RWPE1 (cell line): ENCODE measurements around the gene LIAS.

ENCODE experiments used
- CTCF ChIA-PET: fragments of 350-600 bp; sonication (Branson Sonifier 250); formaldehyde crosslinking; extraction: SDS; loops from one replicate; lab custom pipeline; 2021; lab: Yijun Ruan, JAX
- POLR2A ChIA-PET: fragments of 400-600 bp; formaldehyde crosslinking; extraction: SDS; loops from one replicate; lab custom pipeline; 2020; ENCODE audit warnings: antibody characterized with exemption; ENCODE audit not compliant: low non-redundant PET; lab: Yijun Ruan, JAX
- DNase-seq: peaks from one replicate; pipeline ENCODE4 v3.0.0; 2012; ENCODE audit warnings: low spot score
- H3K27ac ChIP-seq: fragments of 450-650 bp; 2 replicates; pipeline ENCODE4 v1.5.1; 2017
- TF ChIP-seq, protein P1 (sequence below): fragments of 450-650 bp; conservative IDR thresholded peaks from 2 replicates; pipeline ENCODE4 v1.5.1; 2017; ENCODE audit warnings: low read depth, mild to moderate bottlenecking

Gene LIAS

DNA sequence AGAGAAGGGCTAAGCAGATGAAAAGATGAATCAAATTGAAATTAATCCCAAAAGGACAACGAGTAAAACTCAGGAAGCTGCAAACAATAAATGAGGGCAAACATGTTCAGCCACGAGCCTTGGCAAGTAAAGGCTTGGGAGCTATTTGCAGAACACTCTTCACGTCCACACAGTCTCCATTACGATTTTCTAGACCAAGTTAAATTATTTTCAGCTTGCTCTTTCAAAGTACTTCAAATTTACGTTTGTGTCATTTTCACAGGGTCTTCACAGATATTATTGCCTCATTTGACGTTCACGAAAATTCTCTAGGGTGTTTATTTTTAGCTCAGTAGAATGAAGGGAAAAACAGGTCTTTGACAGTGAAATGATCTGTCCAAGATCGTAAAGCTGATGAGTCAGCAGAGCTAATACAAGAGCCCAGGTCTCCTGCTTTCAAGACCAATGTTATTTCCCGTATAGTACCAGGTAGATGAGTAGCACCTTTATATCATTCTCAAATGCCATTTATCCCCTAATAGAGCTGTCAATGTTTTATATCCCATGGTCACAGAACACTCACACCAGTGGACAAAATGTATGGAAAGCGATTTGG is 31.2 kb upstream of the LIAS start:
- peak; percentile 45 for DNase-seq
- TF ChIP-seq, protein P1, sequence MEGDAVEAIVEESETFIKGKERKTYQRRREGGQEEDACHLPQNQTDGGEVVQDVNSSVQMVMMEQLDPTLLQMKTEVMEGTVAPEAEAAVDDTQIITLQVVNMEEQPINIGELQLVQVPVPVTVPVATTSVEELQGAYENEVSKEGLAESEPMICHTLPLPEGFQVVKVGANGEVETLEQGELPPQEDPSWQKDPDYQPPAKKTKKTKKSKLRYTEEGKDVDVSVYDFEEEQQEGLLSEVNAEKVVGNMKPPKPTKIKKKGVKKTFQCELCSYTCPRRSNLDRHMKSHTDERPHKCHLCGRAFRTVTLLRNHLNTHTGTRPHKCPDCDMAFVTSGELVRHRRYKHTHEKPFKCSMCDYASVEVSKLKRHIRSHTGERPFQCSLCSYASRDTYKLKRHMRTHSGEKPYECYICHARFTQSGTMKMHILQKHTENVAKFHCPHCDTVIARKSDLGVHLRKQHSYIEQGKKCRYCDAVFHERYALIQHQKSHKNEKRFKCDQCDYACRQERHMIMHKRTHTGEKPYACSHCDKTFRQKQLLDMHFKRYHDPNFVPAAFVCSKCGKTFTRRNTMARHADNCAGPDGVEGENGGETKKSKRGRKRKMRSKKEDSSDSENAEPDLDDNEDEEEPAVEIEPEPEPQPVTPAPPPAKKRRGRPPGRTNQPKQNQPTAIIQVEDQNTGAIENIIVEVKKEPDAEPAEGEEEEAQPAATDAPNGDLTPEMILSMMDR, result no peak
- ChIA-PET POLR2A (no interaction called here), CTCF (interaction anchor here (0.5 to 0.6 kb wide), 2 partner anchors 38 to 172 kb away, joined by 3 to 4 read pairs; no protein-coding TSS in a partner anchor)
- H3K27ac ChIP-seq, result peak overlapping the region; percentile 55

GRCh38 chr4:39429476-39430334 is 29.2 kb upstream of the LIAS start:
- DNase-seq, result no peak
- TF ChIP-seq, protein P1, result no peak
- CTCF ChIA-PET, result no interaction called here
- POLR2A ChIA-PET, result no interaction called here
- H3K27ac ChIP-seq, result no peak overlapping the region

DNA sequence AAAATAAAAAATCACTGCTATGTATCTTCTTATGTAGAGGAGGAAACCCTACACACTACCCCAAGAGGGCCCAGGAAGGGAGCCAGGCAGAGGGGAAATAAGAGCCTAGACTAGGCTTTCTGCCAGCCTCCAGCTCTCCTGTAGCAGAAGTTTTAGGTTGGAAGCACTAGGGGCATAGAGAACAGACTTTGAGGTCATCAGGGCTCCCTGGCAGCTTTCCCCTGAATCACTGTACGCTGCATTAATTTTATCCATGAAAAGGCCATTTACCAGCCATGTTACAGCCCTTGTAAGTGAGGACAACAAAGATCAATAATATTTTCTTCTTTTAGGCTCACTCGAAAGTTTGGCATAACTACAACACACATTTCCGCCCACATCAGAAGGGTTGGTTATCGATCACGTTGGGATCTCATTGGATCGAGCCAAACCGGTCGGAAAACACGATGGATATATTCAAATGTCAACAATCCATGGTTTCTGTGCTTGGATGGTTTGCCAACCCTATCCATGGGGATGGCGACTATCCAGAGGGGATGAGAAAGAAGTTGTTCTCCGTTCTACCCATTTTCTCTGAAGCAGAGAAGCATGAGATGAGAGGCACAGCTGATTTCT is 24.9 kb upstream of the LIAS start:
- ChIA-PET CTCF (interaction anchor here (0.5 kb wide), 1 partner anchor 131 kb away, joined by 3 read pairs; no protein-coding TSS in a partner anchor), POLR2A (no interaction called here)
- DNase-seq, result no peak
- no peak overlapping the region for H3K27ac ChIP-seq
- TF ChIP-seq, protein P1, result no peak

GRCh38 chr4:39435659-39436563 is 22.9 kb upstream of the LIAS start:
- CTCF ChIA-PET, result interaction anchor here (0.6 to 1.1 kb wide), 3 partner anchors 8 to 145 kb away, joined by 3 to 4 read pairs (median 4); no protein-coding TSS in a partner anchor

DNA sequence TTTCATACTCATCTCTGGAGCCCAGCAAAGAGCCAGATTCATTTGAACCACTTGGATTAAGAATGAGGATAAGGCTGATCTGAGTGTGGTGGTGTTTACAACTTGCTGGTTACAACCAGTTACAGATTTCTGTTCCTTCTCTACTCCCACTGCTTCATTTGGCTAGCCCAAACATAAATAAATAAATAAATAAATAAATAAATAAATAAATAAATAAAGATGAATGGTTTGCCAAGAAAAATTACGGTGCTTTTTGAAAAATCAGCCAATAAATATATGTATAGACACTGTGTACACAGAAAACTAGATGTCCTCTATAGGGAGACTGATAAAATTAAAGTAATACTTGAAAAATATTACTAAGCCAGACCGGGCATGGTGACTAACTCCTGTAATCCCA is 17.3 kb upstream of the LIAS start:
- TF ChIP-seq, protein P1, result no peak
- no peak for DNase-seq
- no peak overlapping the region for H3K27ac ChIP-seq
- POLR2A ChIA-PET, result no interaction called here
- CTCF ChIA-PET, result no interaction called here

More at GRCh38 chr4:39435659-39436563, 22.9 kb upstream of the LIAS start:
- H3K27ac ChIP-seq, result no peak overlapping the region
- TF ChIP-seq, protein P1, result no peak
- POLR2A ChIA-PET, result no interaction called here
- no peak for DNase-seq
